ENCODE data around the gene ALPK3. TPM values are rescaled to one million over a fixed set of nuclear protein-coding genes. Genes with fewer than 3 reads are reported as not detected.

ALPK3 gene
- total and polyA plus RNA-seq, 7 experiments from 2014 or later, result 0.02 to 0.30 (median 0.19) TPM; not detected in 1

DNA sequence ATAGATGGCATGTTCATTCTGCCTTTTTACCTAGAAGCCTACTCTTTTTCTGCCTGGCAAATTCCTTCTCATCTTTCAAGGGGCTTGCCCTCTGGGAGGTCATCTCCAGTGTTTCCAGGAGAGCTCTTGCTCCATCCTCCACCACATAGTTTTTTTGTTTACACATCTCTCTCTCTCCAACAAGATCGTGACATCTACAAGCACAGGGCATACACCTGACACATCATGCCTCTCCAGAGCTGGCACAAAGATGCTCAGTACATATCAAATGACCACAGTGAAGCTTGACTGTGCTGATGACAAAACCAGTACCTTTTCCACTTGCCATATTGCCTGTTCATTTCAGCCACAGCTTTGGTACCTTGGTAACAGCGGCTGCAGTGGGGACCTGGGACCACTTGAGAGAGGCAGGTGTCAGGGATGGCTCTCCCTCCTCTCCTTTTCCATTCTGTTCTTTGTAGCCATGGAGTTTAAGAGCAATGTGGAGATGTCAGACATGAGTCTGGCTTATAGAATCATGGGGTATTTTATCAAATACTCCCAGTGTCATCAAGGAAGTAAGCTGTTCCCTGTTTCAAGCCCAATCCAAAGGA is 15.4 kb downstream of the ALPK3 start:
- POLR2A ChIA-PET, result no interaction called here
- ATAC-seq (no peak), DNase-seq (no peak)
- intact Hi-C loops (cut with micrococcal nuclease), result no loop called here
- no peaks in the 10 kb centered on the region for H3K4me1 ChIP-seq (ENCODE audit: control insufficient read depth in 2 of 2, insufficient read depth in 2 of 2, low read length in 2 of 2)
- no peaks in the 10 kb centered on the region for H3K9me3 ChIP-seq (ENCODE audit: control insufficient read depth in 2 of 3, low read length in 3 of 3)
- H3K27ac ChIP-seq (ENCODE audit: low read depth, low read length), result no peak overlapping the region
- H3K36me3 ChIP-seq (ENCODE audit: control insufficient read depth in 2 of 3, insufficient read depth in 3 of 3, low read length in 3 of 3), result no peaks in the 10 kb centered on the region
- no peaks in the 10 kb centered on the region for H3K9me3 Mint-ChIP-seq
- CTCF ChIA-PET, result no interaction called here
- no peaks in the 10 kb centered on the region for H3K36me3 Mint-ChIP-seq
- H3K27ac Mint-ChIP-seq, result peak overlapping the region in 1 of 9 donors; percentile 17
- no peak overlapping the region for H3K4me3 Mint-ChIP-seq
- H3K4me1 Mint-ChIP-seq, result no peaks in the 10 kb centered on the region
- no peaks in the 10 kb centered on the region for H3K27me3 ChIP-seq (ENCODE audit: control insufficient read depth in 2 of 2, insufficient read depth in 2 of 2, low read length in 2 of 2)
- H3K27me3 Mint-ChIP-seq, result peaks cover 0 to 33% (median 5%) of the 10 kb centered on the region in 5 donors
- no peak overlapping the region for H3K4me3 ChIP-seq (ENCODE audit: low read length)

DNA sequence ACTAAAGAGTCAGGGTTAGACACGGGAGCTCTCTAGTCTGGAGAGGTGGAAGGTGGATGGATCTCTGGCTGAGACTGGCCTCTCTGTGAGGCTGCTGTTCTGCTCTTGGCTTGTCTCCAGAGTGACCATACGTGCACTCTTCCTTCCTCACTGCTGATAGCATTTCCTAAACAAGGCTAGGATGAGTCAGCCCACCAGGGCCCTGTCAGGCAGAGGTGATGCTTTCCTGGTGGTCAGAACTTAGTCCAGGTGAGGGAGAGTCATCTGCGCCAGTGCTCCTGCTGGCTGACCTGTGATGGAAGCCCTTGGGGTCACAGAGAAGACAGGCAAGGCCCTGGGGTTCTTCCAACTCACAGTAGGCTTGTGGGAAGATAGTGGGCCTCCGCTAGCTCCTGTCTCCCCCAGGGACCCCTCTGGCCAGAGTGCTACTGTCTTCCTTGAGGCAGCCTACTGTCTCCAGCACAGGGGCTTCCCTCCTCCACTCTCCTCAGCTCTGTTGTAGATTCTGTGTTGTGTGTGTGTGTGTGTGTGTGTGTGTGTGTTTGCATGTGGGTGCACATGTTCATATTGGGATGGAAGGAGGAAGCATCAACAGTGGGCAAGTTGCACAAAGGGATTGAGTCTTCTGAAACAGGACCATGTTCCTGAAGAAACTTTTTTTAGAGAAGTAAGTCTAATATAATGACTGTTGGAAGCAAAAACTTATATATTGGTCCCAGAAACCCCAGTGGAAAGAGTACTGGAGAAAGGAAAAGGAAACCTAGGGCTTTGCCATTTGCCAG is 16.5 kb downstream of the ALPK3 start:
- POLR2A ChIA-PET, result no interaction called here
- Histone ChIP-seq H3K27ac (ENCODE audit: low read depth, low read length) (no peak overlapping the region), H3K4me3 (ENCODE audit: low read length) (no peak overlapping the region), H3K36me3 (ENCODE audit: control insufficient read depth in 2 of 3, insufficient read depth in 3 of 3, low read length in 3 of 3) (no peaks in the 10 kb centered on the region), H3K27me3 (ENCODE audit: control insufficient read depth in 2 of 2, insufficient read depth in 2 of 2, low read length in 2 of 2) (no peaks in the 10 kb centered on the region), H3K4me1 (ENCODE audit: control insufficient read depth in 2 of 2, insufficient read depth in 2 of 2, low read length in 2 of 2) (no peaks in the 10 kb centered on the region), H3K9me3 (ENCODE audit: control insufficient read depth in 2 of 3, low read length in 3 of 3) (no peaks in the 10 kb centered on the region)
- no peak overlapping the region for H3K27ac Mint-ChIP-seq
- DNase-seq (no peak), ATAC-seq (peak; percentile 54)
- H3K27me3 Mint-ChIP-seq, result peaks cover 0 to 31% (median 5%) of the 10 kb centered on the region in 5 donors
- no peaks in the 10 kb centered on the region for H3K4me1 Mint-ChIP-seq
- no peaks in the 10 kb centered on the region for H3K36me3 Mint-ChIP-seq
- intact Hi-C loops (cut with micrococcal nuclease), result no loop called here
- H3K4me3 Mint-ChIP-seq, result no peak overlapping the region
- CTCF ChIA-PET, result interaction anchor here (0.6 kb wide), 1 partner anchor 1705 kb away, joined by 5 read pairs; no protein-coding TSS in a partner anchor
- no peaks in the 10 kb centered on the region for H3K9me3 Mint-ChIP-seq

DNA sequence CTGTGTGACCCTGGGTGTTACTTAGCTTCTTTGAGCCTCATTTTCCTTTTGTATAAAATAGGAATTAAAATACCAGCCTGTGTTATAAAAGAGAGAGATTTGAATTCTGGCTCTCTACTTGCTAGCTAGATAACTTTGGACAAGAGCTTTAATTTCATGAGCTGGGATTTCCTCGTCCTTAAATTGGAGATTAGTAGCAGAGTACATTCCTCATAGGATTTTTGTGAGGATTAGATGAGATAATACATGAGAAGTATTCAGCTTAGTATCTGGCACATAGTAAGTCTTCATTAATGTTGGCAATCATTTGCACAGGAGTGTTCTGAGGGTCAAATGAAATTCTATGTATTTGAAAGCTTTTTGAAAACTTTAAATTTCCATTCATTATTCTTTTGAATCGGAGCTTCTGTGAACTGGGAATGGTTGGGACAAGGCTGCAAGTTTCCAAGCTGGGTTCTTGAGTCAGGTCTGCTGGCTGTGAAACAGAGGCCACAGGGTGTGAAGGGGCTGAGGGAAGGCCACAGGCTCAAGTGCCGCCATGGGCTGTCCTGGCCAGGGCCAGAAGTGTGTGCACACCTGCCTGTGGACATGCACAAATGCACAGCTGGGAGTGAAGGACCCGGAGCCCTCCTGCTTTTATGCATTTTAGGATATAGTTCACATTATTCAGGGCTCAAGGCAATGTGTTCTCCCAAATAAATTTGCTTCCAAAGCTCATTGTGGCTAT is 17.2 kb downstream of the ALPK3 start:
- H3K9me3 Mint-ChIP-seq, result no peaks in the 10 kb centered on the region
- H3K27me3 ChIP-seq (ENCODE audit: control insufficient read depth in 2 of 2, insufficient read depth in 2 of 2, low read length in 2 of 2), result no peaks in the 10 kb centered on the region
- H3K9me3 ChIP-seq (ENCODE audit: control insufficient read depth in 2 of 3, low read length in 3 of 3), result no peaks in the 10 kb centered on the region
- H3K27ac Mint-ChIP-seq, result no peak overlapping the region
- no peak overlapping the region for H3K4me3 ChIP-seq (ENCODE audit: low read length)
- no peaks in the 10 kb centered on the region for H3K4me1 Mint-ChIP-seq
- H3K27me3 Mint-ChIP-seq, result peaks cover 0 to 31% (median 5%) of the 10 kb centered on the region in 5 donors
- ATAC-seq (no peak), DNase-seq (no peak)
- ChIA-PET CTCF (no interaction called here), POLR2A (no interaction called here)
- no peaks in the 10 kb centered on the region for H3K36me3 ChIP-seq (ENCODE audit: control insufficient read depth in 2 of 3, insufficient read depth in 3 of 3, low read length in 3 of 3)
- no peaks in the 10 kb centered on the region for H3K36me3 Mint-ChIP-seq
- no peak overlapping the region for H3K27ac ChIP-seq (ENCODE audit: low read depth, low read length)
- H3K4me3 Mint-ChIP-seq, result no peak overlapping the region
- intact Hi-C loops (cut with micrococcal nuclease), result no loop called here
- no peaks in the 10 kb centered on the region for H3K4me1 ChIP-seq (ENCODE audit: control insufficient read depth in 2 of 2, insufficient read depth in 2 of 2, low read length in 2 of 2)

DNA sequence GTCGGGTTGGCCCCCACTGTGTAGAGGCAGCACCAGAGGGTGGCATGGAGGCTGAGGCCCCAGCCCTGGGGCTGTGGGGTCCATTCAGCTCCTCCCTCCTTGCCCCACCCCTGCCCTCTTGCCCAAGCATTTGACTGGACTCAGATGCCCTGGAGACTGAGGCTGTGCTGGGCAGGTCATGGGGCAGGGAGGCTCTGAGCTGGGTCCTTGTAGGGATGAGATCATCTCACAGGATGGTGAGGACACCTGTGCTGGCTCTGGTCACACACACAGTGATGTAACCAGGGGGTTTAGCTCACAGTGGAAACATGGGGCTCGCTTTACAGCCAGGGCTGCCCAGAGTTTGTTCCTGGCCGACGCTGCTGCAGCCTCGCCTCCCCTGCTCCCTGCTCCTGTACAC is 17.8 kb downstream of the ALPK3 start:
- no peak overlapping the region for H3K4me3 ChIP-seq (ENCODE audit: low read length)
- Mint-ChIP-seq H3K4me3 (no peak overlapping the region), H3K27me3 (peaks cover 0 to 31% (median 5%) of the 10 kb centered on the region in 5 donors), H3K27ac (no peak overlapping the region), H3K4me1 (no peaks in the 10 kb centered on the region), H3K9me3 (no peaks in the 10 kb centered on the region), H3K36me3 (no peaks in the 10 kb centered on the region)
- no peaks in the 10 kb centered on the region for H3K36me3 ChIP-seq (ENCODE audit: control insufficient read depth in 2 of 3, insufficient read depth in 3 of 3, low read length in 3 of 3)
- DNase-seq (no peak), ATAC-seq (no peak)
- CTCF ChIA-PET, result no interaction called here
- H3K27me3 ChIP-seq (ENCODE audit: control insufficient read depth in 2 of 2, insufficient read depth in 2 of 2, low read length in 2 of 2), result no peaks in the 10 kb centered on the region
- POLR2A ChIA-PET, result no interaction called here
- H3K4me1 ChIP-seq (ENCODE audit: control insufficient read depth in 2 of 2, insufficient read depth in 2 of 2, low read length in 2 of 2), result no peaks in the 10 kb centered on the region
- intact Hi-C loops (cut with micrococcal nuclease), result no loop called here
- H3K27ac ChIP-seq (ENCODE audit: low read depth, low read length), result no peak overlapping the region
- H3K9me3 ChIP-seq (ENCODE audit: control insufficient read depth in 2 of 3, low read length in 3 of 3), result no peaks in the 10 kb centered on the region

DNA sequence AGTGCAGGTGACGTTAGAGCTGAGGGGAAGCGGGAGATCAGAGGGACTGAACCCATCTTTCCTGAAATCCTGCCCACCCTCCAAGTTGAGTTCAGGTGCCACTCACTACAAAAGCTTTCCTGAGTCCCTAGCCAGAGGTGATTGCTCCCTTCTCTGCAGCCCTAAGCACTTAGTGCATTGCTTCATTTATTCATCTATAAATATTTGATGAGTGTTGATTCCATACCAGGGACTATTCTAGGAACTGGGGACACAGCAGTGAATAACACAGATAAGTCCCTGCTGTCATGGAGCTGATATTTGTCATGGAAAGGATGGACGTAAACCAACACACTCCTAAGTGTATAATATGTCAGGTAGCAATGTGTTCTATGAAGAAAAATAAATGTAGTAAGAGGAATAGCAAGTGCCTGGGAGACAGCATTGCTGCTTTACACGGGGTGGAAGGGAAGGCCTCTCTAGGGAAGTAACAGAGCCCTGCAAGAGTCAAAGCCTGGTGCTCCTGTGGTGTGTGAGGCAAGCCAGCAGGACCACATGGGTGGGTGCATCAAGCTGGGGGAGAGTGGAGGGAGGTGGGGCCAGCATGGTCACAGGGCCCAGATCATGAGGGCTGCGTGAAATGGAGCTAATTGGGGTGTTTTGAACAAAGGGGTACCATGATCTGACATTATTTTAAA is 18.6 kb downstream of the ALPK3 start:
- peaks cover 0 to 25% (median 5%) of the 10 kb centered on the region in 5 donors for H3K27me3 Mint-ChIP-seq
- DNase-seq (no peak), ATAC-seq (no peak)
- Histone ChIP-seq H3K9me3 (ENCODE audit: control insufficient read depth in 2 of 3, low read length in 3 of 3) (no peaks in the 10 kb centered on the region), H3K27me3 (ENCODE audit: control insufficient read depth in 2 of 2, insufficient read depth in 2 of 2, low read length in 2 of 2) (no peaks in the 10 kb centered on the region), H3K27ac (ENCODE audit: low read depth, low read length) (no peak overlapping the region), H3K4me1 (ENCODE audit: control insufficient read depth in 2 of 2, insufficient read depth in 2 of 2, low read length in 2 of 2) (no peaks in the 10 kb centered on the region), H3K36me3 (ENCODE audit: control insufficient read depth in 2 of 3, insufficient read depth in 3 of 3, low read length in 3 of 3) (no peaks in the 10 kb centered on the region), H3K4me3 (ENCODE audit: low read length) (no peak overlapping the region)
- H3K36me3 Mint-ChIP-seq, result no peaks in the 10 kb centered on the region
- ChIA-PET CTCF (no interaction called here), POLR2A (no interaction called here)
- intact Hi-C loops (cut with micrococcal nuclease), result no loop called here
- no peaks in the 10 kb centered on the region for H3K4me1 Mint-ChIP-seq
- no peak overlapping the region for H3K27ac Mint-ChIP-seq
- no peaks in the 10 kb centered on the region for H3K9me3 Mint-ChIP-seq
- H3K4me3 Mint-ChIP-seq, result no peak overlapping the region

DNA sequence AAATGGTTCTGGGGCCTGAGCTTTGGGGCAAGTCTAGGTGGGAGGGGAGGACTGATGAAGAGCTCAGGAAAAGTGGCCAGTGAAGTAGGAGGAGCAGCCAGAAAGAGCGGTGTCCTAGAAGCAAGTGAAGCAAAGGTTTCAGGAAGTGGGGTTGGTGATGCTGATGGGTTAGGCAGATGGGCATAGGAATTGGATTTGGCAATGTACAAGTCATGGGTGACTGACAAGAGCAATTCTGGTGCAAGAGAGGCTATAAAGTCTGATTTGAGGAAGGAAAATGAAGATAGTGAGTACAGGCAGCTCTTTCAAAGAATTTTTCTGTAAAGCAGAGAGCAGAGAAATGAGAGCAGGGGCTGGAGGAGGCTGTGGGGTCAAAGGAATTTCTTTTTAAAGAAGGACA is 19.7 kb downstream of the ALPK3 start:
- Histone ChIP-seq H3K4me3 (ENCODE audit: low read length) (no peak overlapping the region), H3K4me1 (ENCODE audit: control insufficient read depth in 2 of 2, insufficient read depth in 2 of 2, low read length in 2 of 2) (no peaks in the 10 kb centered on the region), H3K27ac (ENCODE audit: low read depth, low read length) (no peak overlapping the region), H3K9me3 (ENCODE audit: control insufficient read depth in 2 of 3, low read length in 3 of 3) (no peaks in the 10 kb centered on the region), H3K36me3 (ENCODE audit: control insufficient read depth in 2 of 3, insufficient read depth in 3 of 3, low read length in 3 of 3) (no peaks in the 10 kb centered on the region), H3K27me3 (ENCODE audit: control insufficient read depth in 2 of 2, insufficient read depth in 2 of 2, low read length in 2 of 2) (no peaks in the 10 kb centered on the region)
- Mint-ChIP-seq H3K4me1 (no peaks in the 10 kb centered on the region), H3K36me3 (no peaks in the 10 kb centered on the region), H3K9me3 (no peaks in the 10 kb centered on the region), H3K4me3 (no peak overlapping the region), H3K27me3 (peaks cover 0 to 16% (median 6%) of the 10 kb centered on the region in 5 donors), H3K27ac (no peak overlapping the region)
- intact Hi-C loops (cut with micrococcal nuclease), result no loop called here
- no peak for ATAC-seq
- ChIA-PET POLR2A (no interaction called here), CTCF (interaction anchor here (0.6 kb wide), 1 partner anchor 46 kb away, joined by 3 read pairs; no protein-coding TSS in a partner anchor)
- no peak for DNase-seq
